Measurements from ENCODE around the gene C17orf113.
"Not testable (repeated sequence)": the region's sequence is repeated elsewhere in the genome, so short reads cannot be mapped to it uniquely, and the experiment has no call there.

C17orf113 gene

GRCh38 chr17:42041619-42042018 lies 8.8 kb downstream of the C17orf113 start:
- no peak for DNase-seq

DNA sequence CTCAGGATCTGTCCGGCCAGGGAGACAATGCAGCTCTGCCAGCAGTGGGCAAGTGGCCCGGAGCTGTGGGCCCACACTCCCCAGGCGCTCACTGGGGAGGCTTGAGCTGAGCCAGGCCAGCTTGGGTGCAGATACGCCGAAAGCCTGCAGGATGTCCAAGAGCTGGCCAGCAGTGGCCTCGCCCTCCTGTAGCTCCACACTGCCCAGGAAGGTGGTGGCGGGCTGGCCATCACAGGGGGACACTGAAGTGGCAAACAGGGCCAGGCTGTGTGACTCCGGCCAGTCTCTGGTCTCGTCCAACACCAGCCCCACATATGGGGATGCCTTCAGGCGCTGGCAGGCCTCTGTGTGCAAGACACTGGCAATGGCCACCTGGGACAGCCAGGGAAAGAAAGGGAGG lies 9.6 kb downstream of the C17orf113 start:
- no peak for DNase-seq

- no peak for DNase-seq
These were observed 10.3 kb downstream of the C17orf113 start for GRCh38 chr17:42039794-42040763.

DNA sequence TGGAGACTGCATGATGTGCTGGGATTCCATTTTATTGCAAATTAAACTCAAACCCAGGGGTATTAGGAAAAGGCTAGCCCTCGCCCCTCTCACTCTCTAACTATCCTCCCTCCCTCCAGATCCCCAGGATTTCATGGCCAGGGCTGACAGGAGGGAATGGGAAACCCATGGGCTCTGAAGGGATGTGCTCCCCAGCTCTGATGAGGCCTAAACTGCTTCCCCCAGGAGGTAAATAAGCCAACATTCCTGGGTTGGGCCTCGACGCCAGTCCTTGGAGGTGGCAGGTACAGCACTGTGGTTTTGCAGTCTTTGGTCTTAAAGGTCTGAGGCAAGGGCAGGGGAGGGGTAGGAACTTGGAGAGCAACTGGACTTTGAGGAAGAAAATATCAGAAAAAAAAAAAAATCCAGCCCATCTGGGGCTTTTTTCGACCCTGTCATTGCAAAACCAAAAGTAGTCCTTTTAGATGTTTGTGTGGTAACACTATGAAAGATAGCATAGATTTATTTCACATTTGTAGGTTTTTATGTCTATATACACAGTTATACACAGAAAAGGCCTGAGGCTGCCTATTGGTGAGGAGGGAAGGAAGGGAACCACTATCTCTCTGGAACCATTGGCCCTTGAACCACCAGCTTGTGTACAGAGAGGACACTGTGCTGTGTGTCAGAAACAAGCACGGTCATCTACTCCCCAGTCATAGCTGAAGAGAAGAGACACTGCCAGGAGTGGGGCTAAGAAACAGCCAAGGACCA lies 12.0 kb downstream of the C17orf113 start:
- DNase-seq: no peak

DNA sequence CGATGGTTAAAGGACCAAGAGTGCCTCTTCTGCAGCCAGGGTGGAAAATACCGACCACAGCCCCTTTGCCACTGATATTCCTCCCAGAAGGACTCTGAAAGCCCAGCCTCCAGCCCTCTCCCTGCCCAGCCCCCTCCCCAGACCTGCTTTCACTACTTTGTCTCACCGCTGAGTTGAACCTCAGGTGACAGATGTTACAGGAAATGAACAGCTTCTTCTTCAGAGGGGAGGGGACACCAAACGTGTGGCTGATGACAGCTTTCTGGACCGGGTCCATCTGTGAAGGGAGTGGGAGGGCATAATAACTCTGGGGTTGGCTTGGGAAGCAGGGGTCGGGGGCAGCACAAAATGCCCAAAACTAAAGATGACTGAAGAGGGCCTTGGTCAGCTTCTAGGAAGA lies 16.3 kb downstream of the C17orf113 start:
- no peak for DNase-seq

GRCh38 chr17:42031584-42031983 lies 18.8 kb downstream of the C17orf113 start:
- DNase-seq: no peak

DNA sequence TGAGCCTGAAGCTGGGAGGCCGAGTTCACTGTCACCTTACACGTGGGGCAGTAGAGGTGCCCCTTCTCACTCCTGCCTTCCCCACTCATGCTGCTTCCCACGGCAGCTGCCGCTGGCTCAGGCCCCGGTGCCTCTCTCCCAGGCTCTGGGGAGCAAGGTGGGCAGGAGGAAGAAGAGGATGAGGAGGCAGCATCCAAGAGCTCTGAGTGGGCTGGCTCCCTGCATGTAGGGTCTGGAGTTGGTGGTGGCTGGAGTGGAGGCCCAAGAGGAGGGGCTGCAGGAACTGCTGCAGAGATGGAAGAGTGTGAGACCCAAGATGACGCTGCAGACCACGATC lies 21.6 kb downstream of the C17orf113 start:
- no peak for DNase-seq

DNA sequence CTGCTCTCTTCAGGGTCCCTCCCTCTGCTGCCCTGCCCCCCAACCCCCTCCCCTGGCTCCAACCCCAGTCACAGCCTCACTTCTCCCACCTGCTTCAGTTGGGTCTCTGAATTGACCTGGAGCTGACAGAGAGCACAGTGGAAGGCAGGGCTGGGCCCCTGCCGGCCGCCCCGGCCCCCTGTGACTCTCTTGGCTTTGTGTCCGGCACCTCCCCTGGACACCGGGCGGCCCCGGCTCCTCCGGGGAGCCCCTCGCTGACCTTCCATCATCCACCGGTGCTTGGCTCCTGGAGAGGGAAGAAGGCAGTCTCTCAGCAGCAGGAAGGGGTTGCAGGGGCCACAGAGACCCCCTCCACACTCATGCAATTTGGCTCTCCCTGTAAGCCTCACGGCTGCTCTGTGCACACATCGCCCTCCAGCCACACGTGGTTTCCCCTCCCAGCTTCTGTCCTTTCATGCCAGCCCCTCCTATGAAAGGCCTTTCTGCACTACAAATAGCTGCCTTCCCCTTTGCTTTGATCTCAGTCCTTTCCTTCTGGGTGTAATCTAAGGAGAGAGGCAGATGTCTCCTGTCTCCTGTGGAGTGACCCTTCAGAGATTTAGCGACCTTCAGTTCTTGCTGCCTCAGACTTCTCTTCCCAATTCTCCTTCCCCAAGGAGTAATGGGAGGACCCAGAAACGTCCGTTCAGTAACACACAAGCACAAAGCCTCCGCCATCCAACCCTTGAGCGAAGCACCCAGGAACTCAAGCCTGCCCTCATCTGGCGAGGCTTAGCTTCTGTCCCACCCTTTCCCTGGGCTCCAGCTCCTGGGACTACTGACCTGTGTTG lies 22.2 kb downstream of the C17orf113 start:
- no peak for DNase-seq

- no peak for DNase-seq
These were observed 22.9 kb downstream of the C17orf113 start for GRCh38 chr17:42027590-42027889.

GRCh38 chr17:42026857-42027589 lies 23.4 kb downstream of the C17orf113 start:
- no peak for DNase-seq

DNA sequence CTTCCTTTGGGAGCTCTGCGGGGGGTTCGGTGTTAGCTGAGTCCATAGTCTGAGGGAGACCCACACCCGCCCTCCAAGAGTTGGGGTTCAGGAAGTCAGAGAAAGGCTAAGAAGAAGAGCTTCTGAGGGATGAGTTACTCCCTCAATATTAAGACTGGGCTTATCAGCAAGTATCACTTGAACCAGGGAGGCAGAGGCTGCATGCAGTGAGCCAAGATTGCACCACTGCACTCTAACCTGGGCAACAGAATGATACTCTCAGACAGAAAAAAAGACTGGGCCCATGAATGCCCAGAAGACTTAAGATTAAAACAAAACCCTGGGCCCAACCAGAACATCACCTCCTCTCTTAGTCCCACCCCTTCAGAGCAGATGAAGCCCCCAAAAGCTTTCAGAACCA lies 24.5 kb downstream of the C17orf113 start:
- DNase-seq: no peak

- DNase-seq: no peak
These were observed 25.2 kb downstream of the C17orf113 start for GRCh38 chr17:42025191-42025579.

- peak in 1 of 2 experiments; percentile 10 for DNase-seq
These were observed 26.7 kb downstream of the C17orf113 start for GRCh38 chr17:42023524-42024349.

GRCh38 chr17:42020845-42021244 lies 29.6 kb downstream of the C17orf113 start:
- DNase-seq: not testable (repeated sequence)

- peak; percentile 72 to 90 for DNase-seq
These were observed 30.6 kb downstream of the C17orf113 start, which contains the start of gene NKIRAS2 for GRCh38 chr17:42019509-42020404. NKIRAS2 (plus strand) TSS chr17:42020090; CDS start chr17:42021578, 1,488 bp downstream.

GRCh38 chr17:42018988-42019387 lies 31.4 kb downstream of the C17orf113 start:
- DNase-seq: no peak

DNA sequence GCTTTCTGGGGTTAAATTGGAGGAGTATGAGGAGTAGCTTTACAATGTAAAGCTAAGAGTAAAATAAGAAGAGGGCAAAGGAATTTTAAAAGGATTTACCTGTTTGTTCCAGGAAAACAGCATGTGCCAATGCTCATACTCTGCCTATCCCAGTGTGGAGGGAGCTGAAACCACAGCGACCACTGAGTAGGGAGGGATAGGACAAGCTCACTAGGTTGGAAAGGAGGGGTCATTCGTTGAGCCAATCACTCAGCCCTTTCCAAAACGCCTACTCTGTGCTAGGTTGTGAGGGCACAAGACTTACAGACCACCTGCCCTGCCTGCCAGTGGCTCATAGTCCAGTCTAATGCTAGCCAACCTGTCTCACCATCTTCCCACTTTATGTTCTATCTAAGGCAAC lies 32.1 kb downstream of the C17orf113 start:
- no peak for DNase-seq

- no peak for DNase-seq
These were observed 32.6 kb downstream of the C17orf113 start for GRCh38 chr17:42017866-42018200.

GRCh38 chr17:42016941-42017865 lies 33.2 kb downstream of the C17orf113 start, which contains the start of gene DNAJC7:
DNAJC7 (minus strand) TSS chr17:42017439; CDS start chr17:42017416, 23 bp downstream.
- DNase-seq: peak; percentile 92 to 97
